SK-N-SH treated with all-trans-retinoic acid at 6 μM for 48 hours (cell line): Measurements from ENCODE around the gene ETS1.

Experiments
- CREB5 ChIP-seq: fragments of 250-450 bp; sonication (Bioruptor Pico); IDR thresholded peaks from 2 replicates; pipeline ENCODE4 v1.5.1; 2020; ENCODE audit warnings: low read depth, mild to moderate bottlenecking, moderate library complexity
- GLIS3 ChIP-seq: fragments of 250-450 bp; sonication (Bioruptor Pico); IDR thresholded peaks from 2 replicates; pipeline ENCODE4 v1.5.0; 2020; ENCODE audit warnings: mild to moderate bottlenecking, moderate library complexity
- PATZ1 ChIP-seq: fragments of 250-450 bp; sonication (Bioruptor Pico); IDR thresholded peaks from 2 replicates; pipeline ENCODE4 v1.8.0; 2020; ENCODE audit warnings: mild to moderate bottlenecking, moderate library complexity, borderline replicate concordance

GRCh38 chr11:128494418-128495332 lies 92.7 kb downstream of the ETS1 start:
- no peak for TF ChIP-seq GLIS3 (CRISPR knock-in tag)
- no peak for TF ChIP-seq PATZ1 (CRISPR knock-in tag)
- no peak for TF ChIP-seq CREB5 (CRISPR knock-in tag)
